ENCODE data around the gene DCC.

The DCC gene

GRCh38 chr18:52319424-52319983 is 20.5 kb upstream of the DCC start:
- TF ChIP-seq CTCF (IDR thresholded peaks at IDR 0.05; ENCODE audit: control extremely low read depth, extremely low read depth, low read depth, missing control alignments), result no peak
- CTCF ChIA-PET, result no interaction called here
- POLR2A ChIA-PET, result no interaction called here
- no peak for DNase-seq (ENCODE audit: extremely low spot score)

- DNase-seq (ENCODE audit: extremely low spot score), result no peak
- ChIA-PET CTCF (no interaction called here), POLR2A (no interaction called here)
- no peak for TF ChIP-seq CTCF (IDR thresholded peaks at IDR 0.05; ENCODE audit: control extremely low read depth, extremely low read depth, low read depth, missing control alignments)
Measured at GRCh38 chr18:52322307-52322706, 17.7 kb upstream of the DCC start.

- no peak for DNase-seq (ENCODE audit: extremely low spot score)
- POLR2A ChIA-PET, result no interaction called here
- no peak for TF ChIP-seq CTCF (IDR thresholded peaks at IDR 0.05; ENCODE audit: control extremely low read depth, extremely low read depth, low read depth, missing control alignments)
- CTCF ChIA-PET, result no interaction called here
Measured at GRCh38 chr18:52323802-52324201, 16.2 kb upstream of the DCC start.

- POLR2A ChIA-PET, result no interaction called here
- TF ChIP-seq CTCF (IDR thresholded peaks at IDR 0.05; ENCODE audit: control extremely low read depth, extremely low read depth, low read depth, missing control alignments), result no peak
- CTCF ChIA-PET, result no interaction called here
- DNase-seq (ENCODE audit: extremely low spot score), result no peak
Measured at GRCh38 chr18:52325997-52326396, 14.0 kb upstream of the DCC start.

GRCh38 chr18:52333860-52334259 is 6.1 kb upstream of the DCC start:
- ChIA-PET POLR2A (no interaction called here), CTCF (interaction anchor here (0.7 kb wide), 1 partner anchor 384 kb away, joined by 3 read pairs; no protein-coding TSS in a partner anchor)
- DNase-seq (ENCODE audit: extremely low spot score), result no peak
- no peak for TF ChIP-seq CTCF (IDR thresholded peaks at IDR 0.05; ENCODE audit: control extremely low read depth, extremely low read depth, low read depth, missing control alignments)

- no peak for TF ChIP-seq CTCF (IDR thresholded peaks at IDR 0.05; ENCODE audit: control extremely low read depth, extremely low read depth, low read depth, missing control alignments)
- ChIA-PET POLR2A (no interaction called here), CTCF (interaction anchor here (0.7 to 0.8 kb wide), 2 partner anchors 10 to 385 kb away, joined by 3 read pairs; no protein-coding TSS in a partner anchor)
- no peak for DNase-seq (ENCODE audit: extremely low spot score)
Measured at GRCh38 chr18:52334307-52334706, 5.7 kb upstream of the DCC start.

- ChIA-PET POLR2A (no interaction called here), CTCF (interaction anchor here (0.8 kb wide), 1 partner anchor 10 kb away, joined by 3 read pairs; no protein-coding TSS in a partner anchor)
- DNase-seq (ENCODE audit: extremely low spot score), result no peak
- no peak for TF ChIP-seq CTCF (IDR thresholded peaks at IDR 0.05; ENCODE audit: control extremely low read depth, extremely low read depth, low read depth, missing control alignments)
Measured at GRCh38 chr18:52334896-52335295, 5.1 kb upstream of the DCC start.

All from GM10248 (cell line).